T-helper 1 cell (primary cell): ENCODE results near the gene EIF4B.

Experiments used
- DNase-seq, 5 donors: peaks; one replicate each; pipeline ENCODE4 v3.0.0-alpha.2; 2012 to 2020

The EIF4B gene

DNA sequence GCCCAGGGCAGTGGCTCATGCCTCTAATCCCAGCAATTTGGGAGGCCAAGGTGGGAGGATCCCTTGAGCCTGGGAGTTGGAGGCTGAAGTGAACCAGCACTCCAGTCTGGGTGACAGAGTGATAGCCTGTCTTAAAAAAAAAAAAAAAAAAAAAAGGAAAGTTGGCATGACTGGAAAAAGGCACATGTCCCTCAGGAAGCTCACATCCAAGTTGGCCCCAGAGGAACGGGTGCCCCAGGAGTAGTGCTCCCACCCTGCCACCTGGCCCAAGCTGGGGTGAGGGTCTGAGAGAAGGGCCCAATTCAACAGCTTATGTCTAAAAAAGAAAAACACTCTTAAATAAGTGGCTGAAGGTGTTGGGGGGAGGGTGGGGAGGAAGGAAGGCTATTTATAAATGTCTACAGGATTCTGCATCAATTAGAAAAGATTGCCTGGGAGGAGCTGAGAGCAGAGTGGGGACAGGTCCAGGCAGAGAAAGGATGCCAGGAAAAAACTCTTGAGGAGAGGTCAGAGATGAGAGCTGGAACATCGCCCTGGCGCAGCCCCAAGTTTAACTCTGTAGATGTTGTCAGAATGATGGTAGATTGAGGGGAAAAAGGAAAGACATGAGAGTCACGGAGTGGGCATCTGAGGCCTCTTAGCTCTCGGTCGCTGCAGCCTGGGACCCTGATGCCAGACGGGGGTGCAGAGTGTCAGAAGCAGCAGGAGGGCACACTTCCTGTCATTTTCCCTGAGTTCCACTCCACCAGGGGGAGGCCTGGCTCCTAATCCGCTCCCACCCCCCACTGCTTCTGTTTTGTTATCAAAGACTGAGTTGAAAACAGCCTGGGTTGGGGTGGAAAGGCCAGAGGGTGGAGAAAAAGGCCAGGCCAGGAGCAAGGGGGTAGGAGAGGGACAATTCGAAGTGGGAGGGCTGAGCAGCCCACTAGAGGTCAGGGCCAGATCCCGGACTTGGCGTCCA lies 65.6 kb downstream of the EIF4B start:
- no peak for DNase-seq

DNA sequence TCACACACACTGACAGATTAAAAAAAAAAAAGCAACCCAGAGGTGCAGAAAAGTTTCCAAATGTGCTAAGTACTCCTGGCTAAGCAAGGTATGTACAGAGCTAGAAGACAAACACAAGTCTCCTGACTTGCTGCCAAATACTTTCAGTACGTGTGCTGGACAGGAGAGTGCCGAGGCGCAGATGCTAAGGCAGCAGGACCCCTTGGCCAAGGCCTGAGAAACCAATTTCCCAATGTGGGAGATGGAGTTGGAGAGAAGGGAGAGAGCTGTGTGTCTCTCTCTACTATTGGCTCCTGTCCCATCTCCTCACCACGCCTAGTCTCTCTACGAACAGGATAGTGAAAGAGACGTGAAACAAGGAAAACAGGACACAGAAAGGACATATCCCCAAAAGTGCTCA lies 67.6 kb downstream of the EIF4B start:
- no peak for DNase-seq

DNA sequence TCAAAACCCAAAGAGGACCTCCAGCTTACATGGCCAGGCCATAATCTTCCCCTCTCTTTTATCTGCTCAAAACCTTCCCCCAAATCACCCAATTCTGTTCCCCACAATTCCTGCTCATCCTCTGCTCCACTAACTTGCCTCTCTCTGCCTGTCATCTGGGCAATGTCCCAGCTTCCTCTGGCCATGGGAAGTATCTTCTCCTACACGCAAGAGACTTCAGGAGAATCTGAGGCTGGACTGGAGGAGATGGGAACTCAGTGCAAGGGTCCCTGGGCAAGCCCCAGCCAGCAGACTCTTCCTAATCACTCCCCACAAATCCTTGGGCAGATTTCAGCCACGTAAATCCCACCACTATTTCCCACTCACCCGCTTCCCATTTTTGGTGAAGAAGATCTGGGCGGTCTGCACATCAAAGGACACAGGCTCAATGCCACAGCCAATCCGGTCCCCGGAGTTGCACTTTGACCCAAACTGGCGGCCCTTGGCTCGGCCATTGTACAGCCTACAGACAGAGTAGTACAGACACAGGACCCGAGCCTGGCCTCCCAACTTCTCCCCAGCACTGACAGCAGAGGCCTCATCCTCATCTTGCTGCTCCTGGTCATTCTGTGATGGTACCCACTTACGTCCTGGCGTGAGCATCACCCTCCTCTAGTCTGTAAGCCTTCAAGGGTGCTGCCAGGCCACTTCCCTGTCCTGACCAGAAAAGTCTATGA lies 68.2 kb downstream of the EIF4B start:
- DNase-seq, result no peak

DNA sequence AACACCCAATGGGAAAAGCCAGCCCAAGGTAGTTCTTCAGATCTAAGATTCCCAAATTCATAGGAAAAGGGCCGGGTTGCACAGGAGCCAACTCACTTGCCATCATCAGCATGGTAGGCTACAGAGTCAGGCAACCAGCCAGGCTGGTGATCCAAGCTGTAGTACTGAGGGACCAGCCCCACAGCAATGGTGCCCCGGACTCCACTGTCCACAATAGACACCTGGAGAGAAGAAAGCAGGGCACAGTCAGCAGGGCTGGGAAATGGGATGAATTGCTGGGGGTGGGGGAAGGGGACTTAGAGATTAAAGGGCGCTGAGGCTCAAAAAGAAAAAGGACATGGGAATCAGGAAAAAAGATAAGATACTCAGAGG lies 68.7 kb downstream of the EIF4B start:
- no peak for DNase-seq

DNA sequence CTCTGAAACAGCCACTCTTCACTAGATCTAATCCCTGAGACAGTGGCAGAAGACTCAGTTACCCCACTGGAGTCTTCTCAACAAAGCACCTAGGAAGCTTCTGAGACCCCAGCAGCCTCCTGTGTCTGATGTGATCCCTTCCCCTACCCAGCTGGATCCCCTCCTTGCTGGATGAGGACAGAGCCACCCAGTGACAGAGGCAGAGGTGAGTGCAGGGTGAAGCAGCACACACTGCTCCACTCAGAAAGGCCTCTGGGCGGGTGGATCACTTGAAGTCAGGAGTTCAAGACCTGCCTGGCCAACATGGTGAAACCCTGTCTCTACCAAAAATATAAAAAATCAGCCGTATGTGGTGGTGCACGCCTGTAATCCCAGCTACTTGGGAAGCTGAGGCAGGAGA lies 70.2 kb downstream of the EIF4B start:
- no peak for DNase-seq

DNA sequence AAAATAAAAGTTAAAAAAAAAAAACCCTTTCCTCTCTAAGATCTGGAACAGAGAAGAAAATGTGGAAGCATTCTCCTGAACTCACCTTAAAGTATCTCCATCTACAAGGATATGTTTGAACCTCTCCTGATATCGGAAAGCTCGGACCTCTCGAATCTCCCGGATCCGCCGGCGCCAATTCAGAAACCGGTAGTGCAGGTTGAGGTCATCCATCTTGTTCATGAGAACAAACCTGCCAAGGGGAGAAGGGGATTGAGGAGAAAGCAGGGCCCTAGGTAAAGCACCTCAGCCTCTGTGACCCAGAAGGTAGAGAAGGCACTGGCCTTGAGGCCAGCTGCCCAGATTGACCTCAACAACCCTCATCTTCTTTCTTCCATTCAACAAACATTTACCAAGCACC lies 70.8 kb downstream of the EIF4B start:
- no peak for DNase-seq

DNA sequence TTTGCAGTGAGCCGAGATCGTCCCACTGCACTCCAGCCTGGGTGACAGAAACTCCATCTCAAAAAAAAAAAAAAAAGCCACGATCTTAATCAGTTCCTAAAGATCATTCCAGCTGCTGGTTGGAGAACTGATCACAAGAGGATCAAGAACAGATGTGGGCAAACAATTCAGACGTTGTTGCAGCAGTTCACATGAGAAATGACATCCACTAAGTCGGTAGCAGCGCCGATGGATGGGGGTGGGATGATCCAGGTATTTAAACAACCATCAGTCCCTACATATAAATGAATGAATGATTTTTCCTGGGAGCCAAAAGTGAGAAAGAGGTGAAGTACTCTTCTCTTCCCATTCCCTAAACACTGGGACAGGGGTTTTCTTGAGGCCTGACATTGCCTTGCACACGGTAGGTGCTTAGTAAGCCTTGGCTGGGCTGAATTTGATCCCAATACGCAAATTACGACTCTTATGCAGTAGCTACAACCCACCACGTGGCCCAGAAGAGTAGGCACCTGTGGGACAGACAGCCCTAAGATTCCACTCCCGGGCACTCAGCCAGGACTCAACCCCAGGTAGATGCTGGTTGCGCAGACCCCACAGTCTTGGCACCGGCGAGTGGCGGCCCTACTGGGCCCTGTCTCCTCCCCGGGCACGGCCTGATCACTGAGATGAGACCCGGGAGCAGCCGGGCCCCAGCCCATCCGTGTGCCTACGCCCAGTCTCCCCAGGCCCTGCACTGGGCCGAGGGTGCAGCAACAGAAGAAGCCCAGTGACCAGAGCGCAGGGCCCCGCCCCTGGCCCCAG lies 72.4 kb downstream of the EIF4B start:
- peak in 2 of 5 donors; percentile 39 to 40 for DNase-seq

DNA sequence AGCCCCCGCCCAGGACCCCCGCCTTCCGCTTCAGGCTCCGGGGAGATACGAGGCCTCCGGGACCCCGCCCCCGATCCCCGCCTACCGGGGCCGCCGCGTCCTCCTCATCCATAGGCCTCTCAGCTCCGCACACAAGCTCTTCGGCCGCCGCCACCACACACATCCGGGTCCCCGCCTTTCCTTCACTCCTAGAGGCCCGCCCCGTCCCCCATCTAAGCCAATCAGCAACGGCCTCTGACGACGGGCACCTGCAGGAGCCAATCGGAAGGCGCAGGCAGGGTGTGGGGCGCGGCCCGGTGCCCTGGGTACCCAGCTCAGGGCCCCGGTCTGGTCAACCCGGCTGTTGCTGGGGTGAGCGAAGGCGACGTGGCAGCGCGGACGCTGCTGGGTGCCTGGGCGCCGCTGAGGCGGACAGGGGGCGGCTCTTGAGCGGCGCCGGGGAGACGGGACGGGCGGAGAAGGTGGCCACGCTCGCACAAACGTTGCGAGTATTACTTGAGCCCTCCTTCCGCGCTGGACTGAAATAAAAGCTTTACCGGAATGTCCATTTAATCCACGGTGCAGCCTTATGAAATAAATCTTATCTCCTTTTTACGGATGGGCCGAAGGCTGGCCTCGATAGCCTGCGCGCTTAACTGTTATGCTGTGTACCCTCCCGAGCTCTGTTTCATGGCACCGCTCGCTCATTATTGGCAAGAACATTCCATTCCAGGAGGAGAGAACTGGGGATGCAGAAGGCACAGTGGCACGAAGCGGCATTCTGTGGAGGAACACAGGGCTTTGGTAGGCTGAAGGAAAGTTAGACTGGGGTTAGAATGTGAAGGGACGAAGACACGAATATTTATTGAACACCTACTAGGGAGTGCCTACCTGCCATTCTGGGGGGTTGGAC lies 73.2 kb downstream of the EIF4B start, which contains the start of gene SPRYD3:
TSS of gene SPRYD3 (minus strand) at position 165 of the 892 bp plus-strand sequence. CDS start at position 108, 57 bp downstream.
- peak; percentile 95 to 97 (median 96) for DNase-seq

DNA sequence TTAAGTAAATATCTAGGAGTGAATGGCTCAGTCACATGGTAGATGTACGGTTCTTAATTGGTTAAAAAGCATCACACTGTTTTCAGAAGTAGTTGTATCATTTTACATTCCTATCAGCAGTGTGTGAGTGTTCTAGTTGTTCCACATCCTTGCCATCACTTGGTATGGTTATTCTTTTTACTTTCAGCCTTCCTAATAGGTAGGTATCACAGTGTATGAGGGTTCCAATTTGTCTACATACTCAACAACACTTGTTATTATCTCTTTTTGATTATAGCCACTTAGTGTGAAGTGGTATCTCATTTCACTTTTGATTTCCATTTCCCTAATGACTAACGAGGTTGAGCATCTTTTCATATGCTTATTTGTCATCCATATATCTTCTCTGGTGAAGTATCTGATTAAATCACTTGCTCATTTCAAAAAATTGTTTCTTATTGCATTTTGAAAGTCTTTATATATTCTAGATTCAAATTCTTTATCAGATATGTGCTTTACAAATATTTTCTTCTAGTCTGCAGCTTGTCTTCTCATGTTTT lies 76.5 kb downstream of the EIF4B start:
- no peak for DNase-seq

DNA sequence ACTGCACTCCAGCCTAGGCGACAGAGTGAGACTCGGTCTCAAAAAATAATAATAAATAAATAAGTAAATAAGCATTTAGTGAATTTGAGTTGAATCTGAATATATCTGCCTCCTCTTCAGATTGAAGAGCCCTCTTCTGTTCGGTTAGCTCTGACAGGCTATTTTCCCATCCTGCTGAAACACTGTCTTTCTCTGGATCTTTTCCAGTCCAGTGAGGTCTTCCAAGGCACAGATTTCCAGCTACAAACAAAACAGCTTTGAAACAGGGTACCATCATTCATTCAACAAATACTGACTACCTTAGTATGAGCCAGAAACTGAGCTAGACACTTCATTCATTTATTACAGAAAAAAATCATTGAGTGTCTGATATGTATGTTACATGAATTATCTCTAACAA lies 80.1 kb downstream of the EIF4B start:
- DNase-seq, result no peak

DNA sequence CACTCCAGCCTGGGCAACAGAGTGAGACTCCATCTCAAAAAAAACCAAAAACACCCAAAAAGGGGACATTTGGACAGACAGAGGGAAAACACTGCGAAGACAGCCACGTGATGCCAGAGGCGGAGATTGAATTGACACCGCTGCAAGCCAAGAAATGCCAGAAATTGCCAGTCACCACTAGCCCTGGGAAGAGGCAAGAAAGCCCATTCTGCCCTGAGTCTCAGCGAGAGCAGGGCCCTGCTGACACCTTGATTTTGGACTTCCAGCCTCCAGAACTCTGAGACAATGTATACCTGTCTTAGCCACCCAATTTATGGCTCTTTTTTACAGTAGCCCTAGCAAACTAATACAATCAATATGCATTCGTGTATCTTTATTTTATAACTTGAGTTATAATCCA lies 83.8 kb downstream of the EIF4B start:
- DNase-seq, result no peak

DNA sequence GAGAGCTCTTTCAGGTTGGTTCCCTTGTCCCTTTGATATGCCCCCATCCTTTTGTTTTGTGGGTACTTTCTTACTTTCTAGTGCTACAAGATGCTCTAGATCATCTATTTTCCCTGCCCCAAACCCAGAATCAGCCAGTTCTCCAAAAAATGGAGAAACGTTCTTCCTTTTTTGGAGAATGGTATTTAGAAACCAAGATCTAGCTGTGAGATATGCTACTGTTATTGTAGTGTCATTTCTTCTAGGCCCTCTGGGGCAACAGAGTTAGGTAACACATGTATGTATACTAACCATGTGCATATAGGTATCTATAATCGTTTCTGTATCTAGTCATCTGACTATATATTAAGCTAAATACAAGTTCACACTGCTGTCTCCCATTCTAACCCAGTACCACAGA lies 84.3 kb downstream of the EIF4B start:
- DNase-seq, result no peak

DNA sequence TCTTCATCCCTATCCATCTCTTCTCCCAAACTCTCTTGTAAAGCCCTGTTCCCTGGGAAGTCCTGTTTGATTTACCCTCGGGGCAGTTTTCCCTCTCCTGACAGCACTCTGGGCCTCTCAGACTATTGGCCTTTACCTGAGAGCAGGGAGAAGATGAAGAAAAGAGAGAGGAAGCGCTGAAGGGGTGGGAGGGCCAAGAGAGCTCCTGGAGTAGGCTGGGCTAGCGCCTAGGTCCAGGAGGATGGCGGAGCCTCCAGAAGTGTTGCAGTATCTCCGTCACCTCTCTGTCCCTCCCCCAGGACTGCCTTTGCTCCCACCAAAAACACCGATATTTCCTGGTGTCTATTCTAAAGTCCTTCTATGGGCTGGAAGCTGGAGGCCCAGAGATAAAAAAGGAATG lies 85.5 kb downstream of the EIF4B start:
- DNase-seq, result no peak
